LNCaP clone FGC (cell line): ENCODE measurements around the gene SPATA6L.

Source experiments
- DNase-seq: peaks from one replicate; pipeline ENCODE4 v3.0.0-alpha.2; 2011; ENCODE audit warnings: low read depth
- H3K4me3 ChIP-seq: 2 replicates; pipeline ENCODE4 v1.5.1; 2011; ENCODE audit warnings: mild to moderate bottlenecking, low read depth, low read length, control low read depth
- TF ChIP-seq, protein P1 (sequence below): IDR thresholded peaks from 2 replicates; pipeline ENCODE4 v1.5.1; 2012; ENCODE audit warnings: mild to moderate bottlenecking; ENCODE audit not compliant: control insufficient read depth, insufficient read depth; ENCODE audit errors: extremely low read depth

Gene SPATA6L

DNA sequence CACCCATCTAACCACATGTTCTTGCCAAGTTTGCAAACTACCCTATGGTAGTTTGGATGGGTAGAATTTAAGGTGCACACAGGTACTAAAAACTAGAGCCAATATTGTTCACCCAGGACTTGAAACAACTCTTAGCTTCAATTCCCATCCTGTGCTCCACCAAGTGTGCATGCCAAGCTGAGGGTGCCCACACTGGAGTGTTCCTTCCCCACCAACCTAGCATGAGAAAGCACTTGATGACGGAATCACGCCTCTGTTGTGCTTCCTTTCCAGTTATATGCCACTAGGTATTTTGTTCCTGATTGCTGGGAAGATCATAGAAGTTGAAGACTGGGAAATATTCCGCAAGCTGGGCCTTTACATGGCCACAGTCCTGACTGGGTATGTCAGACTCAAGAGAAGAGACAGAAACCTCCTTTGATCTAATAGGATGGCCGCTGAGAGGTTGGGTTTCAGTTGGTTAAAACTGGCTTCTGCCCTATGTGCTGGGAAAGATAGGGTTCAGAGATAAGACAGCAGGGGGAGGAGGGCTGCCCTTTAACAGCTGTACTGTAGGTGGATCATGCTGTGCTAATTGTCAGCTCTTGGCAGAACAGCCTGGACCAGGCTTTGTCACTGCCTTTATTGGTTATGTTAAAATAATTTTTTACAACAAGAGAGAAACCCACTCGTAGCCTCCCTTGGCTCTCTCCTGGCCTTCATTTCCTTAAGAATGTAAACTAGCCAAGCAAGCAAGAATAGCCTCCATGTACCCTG, 92.5 kb downstream of the SPATA6L start:
- DNase-seq: no peak
- TF ChIP-seq, protein P1, sequence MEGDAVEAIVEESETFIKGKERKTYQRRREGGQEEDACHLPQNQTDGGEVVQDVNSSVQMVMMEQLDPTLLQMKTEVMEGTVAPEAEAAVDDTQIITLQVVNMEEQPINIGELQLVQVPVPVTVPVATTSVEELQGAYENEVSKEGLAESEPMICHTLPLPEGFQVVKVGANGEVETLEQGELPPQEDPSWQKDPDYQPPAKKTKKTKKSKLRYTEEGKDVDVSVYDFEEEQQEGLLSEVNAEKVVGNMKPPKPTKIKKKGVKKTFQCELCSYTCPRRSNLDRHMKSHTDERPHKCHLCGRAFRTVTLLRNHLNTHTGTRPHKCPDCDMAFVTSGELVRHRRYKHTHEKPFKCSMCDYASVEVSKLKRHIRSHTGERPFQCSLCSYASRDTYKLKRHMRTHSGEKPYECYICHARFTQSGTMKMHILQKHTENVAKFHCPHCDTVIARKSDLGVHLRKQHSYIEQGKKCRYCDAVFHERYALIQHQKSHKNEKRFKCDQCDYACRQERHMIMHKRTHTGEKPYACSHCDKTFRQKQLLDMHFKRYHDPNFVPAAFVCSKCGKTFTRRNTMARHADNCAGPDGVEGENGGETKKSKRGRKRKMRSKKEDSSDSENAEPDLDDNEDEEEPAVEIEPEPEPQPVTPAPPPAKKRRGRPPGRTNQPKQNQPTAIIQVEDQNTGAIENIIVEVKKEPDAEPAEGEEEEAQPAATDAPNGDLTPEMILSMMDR: no peak
- H3K4me3 ChIP-seq: no peak overlapping the region

DNA sequence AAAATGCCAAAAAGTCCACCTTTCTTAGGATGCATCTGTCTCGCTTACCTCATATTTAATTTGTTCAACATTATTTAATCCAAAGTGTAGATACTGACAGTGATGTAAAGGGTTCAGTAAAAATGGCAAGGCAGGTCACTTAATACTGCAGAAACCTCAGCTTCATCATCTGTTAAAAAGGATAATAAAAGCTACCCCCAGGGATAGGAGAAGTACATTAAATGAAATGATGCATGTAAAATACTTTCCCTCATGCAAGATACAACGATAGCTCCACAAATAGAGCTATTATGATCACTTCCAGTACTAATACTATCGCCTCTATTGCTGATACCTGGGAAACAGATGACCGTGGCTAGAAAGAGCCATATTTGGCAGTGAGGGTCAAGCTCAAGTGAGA, 93.1 kb downstream of the SPATA6L start:
- TF ChIP-seq, protein P1: no peak
- H3K4me3 ChIP-seq: no peak overlapping the region
- no peak for DNase-seq

DNA sequence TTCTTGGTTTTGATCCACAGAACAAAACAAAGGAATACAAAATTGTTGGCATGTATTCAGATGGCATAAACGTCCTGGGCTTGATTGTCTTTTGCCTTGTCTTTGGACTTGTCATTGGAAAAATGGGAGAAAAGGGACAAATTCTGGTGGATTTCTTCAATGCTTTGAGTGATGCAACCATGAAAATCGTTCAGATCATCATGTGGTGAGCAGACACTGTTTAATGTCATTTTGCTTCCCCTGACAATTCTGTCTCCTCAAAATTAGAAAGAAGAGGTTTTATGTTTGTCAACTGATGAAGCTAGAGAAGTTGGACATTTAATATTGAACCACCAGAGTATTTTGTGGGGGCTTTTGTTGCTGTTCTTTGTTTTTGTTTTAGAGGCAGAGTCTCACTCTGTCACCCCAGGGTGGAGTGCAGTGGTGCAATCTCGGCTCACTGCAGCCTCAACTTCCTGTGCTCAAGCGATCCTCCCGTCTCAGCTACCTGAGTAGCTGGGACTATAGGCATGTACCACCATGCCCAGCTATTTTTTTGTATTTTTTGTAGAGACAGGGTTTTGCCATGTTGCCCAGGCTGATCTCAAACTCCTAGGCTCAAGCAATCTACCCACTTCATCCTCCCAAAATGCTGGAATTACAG, 94.0 kb downstream of the SPATA6L start:
- no peak overlapping the region for H3K4me3 ChIP-seq
- DNase-seq: no peak
- TF ChIP-seq, protein P1: no peak

DNA sequence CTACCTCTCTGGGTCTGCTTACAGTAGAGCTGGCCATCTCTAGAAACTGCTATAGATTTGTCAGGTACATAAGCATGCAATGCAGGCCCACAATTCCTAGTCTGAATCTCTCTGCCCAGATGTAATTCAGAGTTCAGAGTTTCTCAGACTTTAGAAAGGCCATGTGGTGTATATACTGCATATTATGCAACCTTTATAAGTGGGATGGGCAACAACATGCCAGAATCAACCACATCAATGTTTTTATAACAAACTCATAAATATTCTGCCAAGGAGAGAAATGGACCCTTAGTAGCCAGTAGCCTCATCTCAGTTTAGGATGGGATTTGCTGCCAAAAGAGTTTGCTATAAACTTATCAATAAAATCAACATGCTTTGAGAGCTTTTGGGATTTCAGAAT, 97.2 kb downstream of the SPATA6L start:
- DNase-seq: no peak
- no peak overlapping the region for H3K4me3 ChIP-seq
- TF ChIP-seq, protein P1: no peak

DNA sequence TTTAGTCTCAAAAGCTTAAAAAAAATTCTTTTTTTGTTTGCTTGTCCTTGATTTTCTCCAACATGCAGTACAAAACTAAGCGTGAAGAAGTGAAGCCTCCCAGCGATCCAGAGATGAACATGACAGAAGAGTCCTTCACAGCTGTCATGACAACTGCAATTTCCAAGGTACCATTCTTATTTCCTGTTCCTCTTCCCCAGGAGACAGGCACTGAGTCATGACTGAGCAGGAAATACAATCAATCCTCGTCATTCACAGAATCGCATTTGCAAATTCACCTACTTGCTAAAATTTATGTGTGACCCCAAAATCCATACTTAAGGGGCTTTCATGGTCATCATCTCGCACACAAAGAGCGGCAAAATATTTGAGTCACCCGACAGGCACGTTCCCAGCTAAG, 98.7 kb downstream of the SPATA6L start:
- TF ChIP-seq, protein P1: no peak
- H3K4me3 ChIP-seq: no peak overlapping the region
- no peak for DNase-seq

DNA sequence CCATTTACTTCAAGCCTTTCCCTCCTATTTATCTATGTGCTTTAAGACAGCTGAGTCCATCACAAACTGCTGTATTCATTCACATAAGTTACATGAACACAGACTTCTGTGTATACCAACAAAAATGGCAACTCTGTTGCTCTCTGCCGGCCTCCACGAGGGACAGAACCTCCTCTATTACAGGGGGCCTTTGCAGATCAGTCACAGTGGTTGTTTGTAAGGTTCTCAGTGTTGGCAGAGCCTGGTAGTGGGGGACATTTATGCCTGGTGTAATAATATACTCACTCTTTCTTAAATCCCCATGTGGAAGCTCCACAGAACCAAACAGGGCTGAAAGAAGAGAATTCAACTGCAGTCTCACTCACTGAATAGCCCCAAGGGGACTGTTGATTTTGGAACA, 99.5 kb downstream of the SPATA6L start:
- TF ChIP-seq, protein P1: no peak
- no peak for DNase-seq
- H3K4me3 ChIP-seq: no peak overlapping the region

DNA sequence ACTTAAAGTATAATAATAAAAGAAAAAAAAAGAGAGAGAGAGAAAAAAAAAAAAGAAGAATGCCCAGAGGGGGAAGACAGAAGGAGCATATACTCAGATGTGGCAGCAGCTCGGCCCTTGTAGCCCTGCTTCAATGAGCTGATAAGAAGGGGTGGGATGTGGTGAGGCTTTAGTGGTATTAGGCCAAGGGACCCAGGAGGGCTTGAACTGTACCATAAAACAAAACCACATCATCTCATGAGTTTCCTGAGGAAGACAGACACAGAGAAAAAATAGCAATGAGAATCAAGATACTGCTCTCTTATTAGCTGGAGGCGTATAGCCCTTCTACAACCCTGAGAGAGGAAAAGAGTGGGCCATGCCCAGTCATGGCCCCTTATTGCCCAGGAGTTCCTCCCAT, 103.2 kb downstream of the SPATA6L start:
- H3K4me3 ChIP-seq: no peak overlapping the region
- no peak for DNase-seq
- TF ChIP-seq, protein P1: no peak
